GM12878 (cell line): ENCODE measurements around the gene MRTFA. TPM values are rescaled to one million over a fixed set of nuclear protein-coding genes. Genes with fewer than 3 reads are reported as not detected.

Experiments
- ATAC-seq: fragments of 200-7000 bp; cut with Tn5 transposase; 3 replicates; pipeline ENCODE4 v1.9.1; 2020; ENCODE audit warnings: mild to moderate bottlenecking, moderate library complexity
- BruUV-seq: library from RNA; stranded (reverse); fragments of 400-500 nt; replicated peaks from 2 replicates; lab custom pipeline; 2021; lab: Mats Ljungman, UMichigan
- CTCF ChIA-PET: fragments of 300-600 bp; sonication (Branson Sonifier 250); formaldehyde crosslinking; extraction: SDS; loops from one replicate; lab custom pipeline; 2021; ENCODE audit warnings: inconsistent platforms; lab: Yijun Ruan, JAX
- POLR2A ChIA-PET: fragments of 350-600 bp; formaldehyde crosslinking; extraction: SDS; loops from one replicate; lab custom pipeline; 2021; ENCODE audit warnings: inconsistent platforms; lab: Charles Lee
- RAD21 ChIA-PET: fragments of 300-600 bp; sonication (Branson Sonifier 250); formaldehyde crosslinking; loops from one replicate; lab custom pipeline; 2023; ENCODE audit warnings: antibody characterized with exemption; ENCODE audit not compliant: unreplicated experiment; lab: Charles Lee
- SMC1A ChIA-PET: fragments of 300-600 bp; sonication (Branson Sonifier 250); formaldehyde crosslinking; loops from one replicate; lab custom pipeline; 2023; ENCODE audit not compliant: unreplicated experiment, uncharacterized antibody; lab: Charles Lee
- DNase-seq: peaks from one replicate; pipeline ENCODE4 v3.0.0-alpha.2; 2011; ENCODE audit warnings: low read depth, low spot score
- FAIRE-seq: peaks from 3 replicates; lab custom pipeline; 2011; peaks lifted over from hg19 to GRCh38; lab: Jason Lieb, UNC
- H2AFZ ChIP-seq: 2 replicates; pipeline ENCODE4 v1.6.0; 2011; ENCODE audit warnings: low read depth, low read length, control low read depth; ENCODE audit not compliant: control insufficient read depth
- H3K27ac ChIP-seq: 2 replicates; pipeline ENCODE4 v1.5.1; 2011; ENCODE audit warnings: control low read depth; ENCODE audit not compliant: control insufficient read depth, insufficient read depth
- H3K27me3 ChIP-seq, 2 experiments: replicated peaks in 1 of 2; 2 replicates each; pipeline versions ENCODE4 v1.6.0 to v1.6.1; 2011; ENCODE audit warnings: low read length in 1 of 2; ENCODE audit not compliant: control insufficient read depth in 2 of 2, insufficient read depth in 2 of 2
- H3K36me3 ChIP-seq, 2 experiments: 2 replicates each; pipeline ENCODE4 v1.5.1; 2011; ENCODE audit warnings: low read length in 1 of 2; ENCODE audit not compliant: control insufficient read depth in 2 of 2, insufficient read depth in 2 of 2
- H3K4me1 ChIP-seq: 2 replicates; pipeline ENCODE4 v1.6.1; 2011; ENCODE audit warnings: mild to moderate bottlenecking, low read length, moderate library complexity, mixed read lengths; ENCODE audit not compliant: control insufficient read depth, insufficient read depth
- H3K4me2 ChIP-seq: 2 replicates; pipeline ENCODE4 v1.6.0; 2011; ENCODE audit warnings: control low read depth; ENCODE audit not compliant: control insufficient read depth, insufficient read depth
- H3K4me3 ChIP-seq: fragments of 200-600 bp; sonication (generic); 2 replicates; pipeline ENCODE4 v1.5.1; 2016
- H3K79me2 ChIP-seq: 2 replicates; pipeline ENCODE4 v1.6.0; 2011; ENCODE audit warnings: low read length; ENCODE audit not compliant: control insufficient read depth, insufficient read depth
- H3K9ac ChIP-seq: 2 replicates; pipeline ENCODE4 v1.8.0; 2011; ENCODE audit warnings: low read length, control low read depth, mixed read lengths; ENCODE audit not compliant: control insufficient read depth, insufficient read depth
- H3K9me3 ChIP-seq: replicated peaks from 3 replicates; pipeline ENCODE4 v1.5.1; 2011; ENCODE audit warnings: mild to moderate bottlenecking, low read length; ENCODE audit not compliant: control insufficient read depth, insufficient read depth
- H4K20me1 ChIP-seq: 2 replicates; pipeline ENCODE4 v1.6.0; 2011; ENCODE audit not compliant: control insufficient read depth, insufficient read depth
- EGR1 ChIP-seq, 2 experiments: IDR thresholded peaks; 1 replicate in 1 of 2; 2 replicates in 1 of 2; pipeline ENCODE4 v1.6.1; 2011 to 2012; ENCODE audit warnings: low read depth in 2 of 2, low read length in 2 of 2, borderline replicate concordance in 1 of 2, mild to moderate bottlenecking in 1 of 2, moderate library complexity in 1 of 2
- HDAC6 ChIP-seq: fragments of 200-600 bp; sonication (generic); IDR thresholded peaks from one replicate; pipeline ENCODE4 v1.8.0; 2017; ENCODE audit warnings: antibody characterized with exemption; ENCODE audit not compliant: unreplicated experiment
- MEF2A ChIP-seq: IDR thresholded peaks from 2 replicates; pipeline ENCODE4 v1.6.1; 2011; ENCODE audit warnings: low read depth, mild to moderate bottlenecking, low read length, moderate library complexity; ENCODE audit not compliant: insufficient read depth
- NKRF ChIP-seq: fragments of 450-650 bp; conservative IDR thresholded peaks from 2 replicates; pipeline ENCODE4 v1.6.1; 2017; ENCODE audit warnings: mild to moderate bottlenecking, moderate library complexity
- PML ChIP-seq: IDR thresholded peaks from 2 replicates; pipeline ENCODE4 v1.6.1; 2012; ENCODE audit warnings: low read length, inconsistent platforms
- POLR2A ChIP-seq: IDR thresholded peaks from 2 replicates; pipeline ENCODE4 v1.6.1; 2011; ENCODE audit warnings: low read depth, mild to moderate bottlenecking, low read length
- RELA ChIP-seq: fragments of 450-650 bp; IDR thresholded peaks from 2 replicates; pipeline ENCODE4 v1.8.0; 2014; ENCODE audit warnings: borderline replicate concordance; ENCODE audit not compliant: partially characterized antibody
- TCF12 ChIP-seq: IDR thresholded peaks from 2 replicates; pipeline ENCODE4 v1.6.1; 2011; ENCODE audit warnings: low read depth, mild to moderate bottlenecking, low read length
- WRNIP1 ChIP-seq: IDR thresholded peaks from 2 replicates; pipeline ENCODE4 v1.6.1; 2011; ENCODE audit warnings: low read depth, low read length, improper control_type of control experiment, borderline replicate concordance
- ZBED1 ChIP-seq: IDR thresholded peaks from 2 replicates; pipeline ENCODE4 v1.6.1; 2016; ENCODE audit warnings: borderline replicate concordance
- whole genome bisulfite sequencing: methylation state at CpG from one replicate; pipeline ENCODE4 v1.1.6; 2016; ENCODE audit warnings: low lambda C conversion rate; ENCODE audit not compliant: insufficient replicate concordance, insufficient coverage; ENCODE audit errors: missing lambda C conversion rate; 5-methylcytosine and 5-hydroxymethylcytosine counted together
- in situ Hi-C: fragments of 300-500 bp; cut with MboI; formaldehyde crosslinking; loops from 9 replicates; pipeline ENCODE4 v1.14.3; 2018; ENCODE audit warnings: mixed read lengths
- intact Hi-C: fragments of 100-400 bp; cut with micrococcal nuclease; formaldehyde crosslinking; loops from one replicate; pipeline ENCODE4 v1.14.2; 2022; ENCODE audit not compliant: unreplicated experiment
- polyA plus RNA-seq, 11 experiments: library from polyadenylated mRNA; depleted of rRNA in 4 of 11; unstranded in 6 of 11; stranded (reverse) in 5 of 11; fragments of >200 nt; fragmentation: Nextera tagmentation in 4 of 11; fragmentation: Illumina TruSeq in 1 of 11; extraction: Ambion mirVana in 4 of 11; extraction: Trizol in 1 of 11; gene quantifications; 1 replicate in 1 of 11; 2 replicates in 10 of 11; pipeline versions ENCODE4 v1.2.1 to v1.2.3, GENCODE V29; 2011 to 2016; ENCODE audit warnings: inconsistent platforms in 2 of 11, missing spikeins in 2 of 11, low read depth in 1 of 11
- total RNA-seq, 4 experiments: library from RNA; depleted of rRNA in 3 of 4; stranded (reverse); fragments of >200 nt in 3 of 4; fragmentation: Illumina TruSeq in 1 of 4; extraction: Trizol in 1 of 4; gene quantifications; 2 replicates each; pipeline versions ENCODE4 v1.2.1 to v1.2.3, GENCODE V29; 2013 to 2021
- TF ChIP-seq, protein P1 (sequence below): IDR thresholded peaks from 2 replicates; pipeline ENCODE4 v1.6.1; 2012; ENCODE audit warnings: low read depth, low read length, improper control_type of control experiment

Gene MRTFA
- total and polyA plus RNA-seq, 10 of the 15 experiments (the other 5 are each of a cell fraction or from before 2014, with no cell fraction given): 2.0 to 63.9 (median 17.9) TPM

DNA sequence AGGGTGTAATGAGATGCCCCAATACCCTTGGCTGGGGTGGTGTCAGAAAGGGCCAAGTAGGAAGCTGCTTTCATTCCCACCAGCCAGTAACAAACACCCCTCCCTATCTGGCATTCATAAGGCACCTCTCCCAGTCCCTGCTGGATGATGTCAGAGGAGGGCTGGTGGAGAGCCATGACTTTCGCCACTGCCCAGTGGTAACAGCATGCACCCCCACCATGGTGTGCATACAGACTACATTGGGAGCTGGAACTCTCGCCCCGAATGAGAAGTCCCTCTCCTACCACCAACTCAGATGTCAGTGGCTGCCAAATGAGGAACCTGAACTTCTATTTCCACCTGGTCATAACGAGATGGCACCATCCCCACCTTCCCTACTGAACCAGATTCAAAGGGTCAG lies 192.8 kb downstream of the MRTFA start:
- H3K27me3 ChIP-seq: no peaks in the 10 kb centered on the region
- H3K4me3 ChIP-seq: no peak overlapping the region
- CTCF ChIA-PET: interaction anchor here (0.6 kb wide), 1 partner anchor 432 kb away, joined by 3 read pairs; no protein-coding TSS in a partner anchor
- H2AFZ ChIP-seq: no peak overlapping the region
- H3K27ac ChIP-seq: no peak overlapping the region
- peaks cover 37% of the 10 kb centered on the region for H3K79me2 ChIP-seq
- peaks cover 5 to 8% of the 10 kb centered on the region in 2 experiments for H3K36me3 ChIP-seq
- H3K4me1 ChIP-seq: peaks cover 21% of the 10 kb centered on the region
- TF ChIP-seq ZBED1 (no peak), EGR1 (IDR thresholded peaks at IDR 0.05; ENCODE audit: borderline replicate concordance in 1 of 2, low read depth in 2 of 2, low read length in 2 of 2) (no peak), PML (no peak), HDAC6 (no peak), WRNIP1 (no peak), NKRF (no peak), TCF12 (no peak), POLR2A (no peak), MEF2A (no peak), RELA (no peak)
- TF ChIP-seq, protein P1, sequence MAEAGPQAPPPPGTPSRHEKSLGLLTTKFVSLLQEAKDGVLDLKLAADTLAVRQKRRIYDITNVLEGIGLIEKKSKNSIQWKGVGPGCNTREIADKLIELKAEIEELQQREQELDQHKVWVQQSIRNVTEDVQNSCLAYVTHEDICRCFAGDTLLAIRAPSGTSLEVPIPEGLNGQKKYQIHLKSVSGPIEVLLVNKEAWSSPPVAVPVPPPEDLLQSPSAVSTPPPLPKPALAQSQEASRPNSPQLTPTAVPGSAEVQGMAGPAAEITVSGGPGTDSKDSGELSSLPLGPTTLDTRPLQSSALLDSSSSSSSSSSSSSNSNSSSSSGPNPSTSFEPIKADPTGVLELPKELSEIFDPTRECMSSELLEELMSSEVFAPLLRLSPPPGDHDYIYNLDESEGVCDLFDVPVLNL: no peak
- no TSS peak for BruUV-seq
- intact Hi-C loops (no loop called here), in situ Hi-C loops (no loop called here)
- ATAC-seq: no peak
- FAIRE-seq: no peak
- no peaks in the 10 kb centered on the region; the same call in 2 of the 3 replicates for H3K9me3 ChIP-seq
- no peak overlapping the region for H3K9ac ChIP-seq
- SMC1A ChIA-PET: interaction anchor here (1.6 kb wide), 1 partner anchor 28 kb away, joined by 4 read pairs; no protein-coding TSS in a partner anchor
- RAD21 ChIA-PET: interaction anchor here (0.7 to 1.1 kb wide), 2 partner anchors 44 to 60 kb away, joined by 3 to 4 read pairs; no protein-coding TSS in a partner anchor
- no peaks in the 10 kb centered on the region for H4K20me1 ChIP-seq
- no peak for DNase-seq
- no peak overlapping the region for H3K4me2 ChIP-seq
- POLR2A ChIA-PET: interaction anchor here (0.5 to 0.6 kb wide), 3 partner anchors 14 to 204 kb away, joined by 3 read pairs; no protein-coding TSS in a partner anchor
- 87% methylated on average over 4 of the region's 4 CpGs for WGBS
